Measurements from ENCODE around the gene GRIN2B.

Gene GRIN2B

GRCh38 chr12:13981296-13981962, at the start of gene GRIN2B:
Gene GRIN2B (minus strand): TSS chr12:13981602. CDS start chr12:13866208, 115,394 bp downstream.
- no peak for DNase-seq (ENCODE audit: low read depth)

DNA sequence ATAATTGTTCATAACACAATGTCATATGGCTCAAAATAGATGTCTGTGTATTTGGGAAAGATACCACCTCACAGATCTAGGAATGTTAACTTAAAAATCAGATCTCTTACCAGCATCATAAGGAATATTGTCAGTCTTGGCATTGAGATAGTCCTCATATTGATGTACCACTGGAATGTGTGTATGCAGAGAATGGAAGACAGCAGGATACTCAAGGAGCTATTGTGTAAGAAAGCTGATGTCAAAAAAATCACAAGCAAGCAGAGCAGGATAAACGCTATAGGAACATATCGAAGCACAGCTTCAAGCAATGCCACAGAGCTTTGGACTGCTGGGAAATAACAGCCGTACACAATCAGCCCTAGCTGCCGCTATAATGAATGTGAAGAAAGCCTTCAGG, 45.1 kb upstream of the GRIN2B start:
- DNase-seq (ENCODE audit: low read depth), result no peak

GRCh38 chr12:14024591-14024990, 43.2 kb upstream of the GRIN2B start:
- no peak for DNase-seq (ENCODE audit: low read depth)

DNA sequence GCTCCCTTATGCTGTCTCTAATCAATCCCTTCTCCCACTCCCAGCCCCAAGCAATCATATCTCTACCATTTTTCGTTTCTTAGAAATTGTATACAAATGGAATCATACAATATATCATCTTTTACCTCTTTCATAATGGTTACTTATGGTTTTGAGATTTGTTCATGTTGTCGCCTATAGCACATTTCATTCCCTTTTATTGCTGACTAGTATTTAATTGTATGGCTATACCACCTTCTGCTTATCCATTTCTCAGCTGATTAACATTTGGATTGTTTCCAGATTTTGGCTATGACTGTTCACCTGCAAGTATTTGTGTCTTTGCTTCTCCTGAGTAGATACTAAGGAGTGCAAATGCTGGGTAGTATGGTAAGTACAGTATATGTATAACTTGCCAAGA, 36.7 kb upstream of the GRIN2B start:
- DNase-seq (ENCODE audit: low read depth), result no peak

DNA sequence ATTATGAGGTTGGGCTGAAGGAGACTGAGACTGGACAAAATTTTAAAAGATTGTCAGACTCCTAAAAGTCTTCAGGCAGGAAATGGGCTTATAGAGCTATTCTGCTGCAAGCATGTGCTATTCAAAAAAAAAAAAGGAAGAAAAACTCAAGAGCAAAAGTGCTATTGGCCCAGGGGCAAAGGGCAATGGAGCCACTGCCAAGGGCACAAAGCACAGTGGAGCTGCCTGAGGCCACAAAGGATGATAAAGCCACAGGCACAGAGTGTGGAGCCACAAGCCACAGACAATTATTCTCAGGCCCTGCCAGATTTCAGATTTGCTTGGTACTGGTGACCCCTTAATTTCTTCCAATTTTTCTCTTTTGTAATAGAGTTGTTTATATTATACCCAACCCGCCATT, 29.6 kb upstream of the GRIN2B start:
- no peak for DNase-seq (ENCODE audit: low read depth)

DNA sequence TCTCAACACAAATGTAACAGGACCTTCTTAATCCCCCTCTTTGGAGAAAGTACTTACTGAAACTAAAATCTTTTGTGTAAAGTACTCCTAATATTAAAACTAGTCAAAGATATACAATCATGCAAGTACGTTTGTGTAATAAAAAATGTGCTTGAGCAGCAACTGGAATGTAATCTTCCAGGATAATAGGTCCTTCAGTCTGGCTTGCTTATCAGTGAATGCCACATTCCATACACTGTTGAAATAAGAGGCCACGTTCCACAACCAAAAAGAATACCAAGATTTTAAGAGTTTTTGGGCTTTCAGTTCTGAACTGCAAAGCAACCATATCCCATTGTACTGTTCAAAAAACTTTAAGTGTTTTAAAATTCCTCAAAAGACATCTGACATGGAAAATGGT, 26.2 kb upstream of the GRIN2B start:
- DNase-seq (ENCODE audit: low read depth), result no peak

DNA sequence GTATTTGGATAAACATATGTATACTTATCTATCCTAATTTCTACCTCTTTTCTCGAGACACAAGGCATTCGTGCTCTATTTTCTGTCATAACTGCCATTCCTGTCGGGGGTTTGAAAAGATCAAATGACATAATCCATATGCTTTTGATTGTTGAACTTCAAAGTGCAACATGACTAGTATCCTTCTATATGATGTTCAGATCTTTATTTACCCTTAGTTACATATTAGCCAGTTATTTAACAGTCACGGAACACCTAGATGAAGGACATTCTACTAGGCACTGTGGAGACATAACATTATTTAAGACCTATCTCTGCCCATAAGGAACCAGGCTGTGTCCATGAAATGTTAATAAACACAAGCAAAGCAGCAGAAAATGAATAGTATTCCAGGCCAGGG, 11.2 kb upstream of the GRIN2B start:
- DNase-seq (ENCODE audit: low read depth), result no peak

- no peak for DNase-seq (ENCODE audit: low read depth)
Observed at GRCh38 chr12:13992106-13992505, 10.7 kb upstream of the GRIN2B start.

GRCh38 chr12:13986031-13986430, 4.6 kb upstream of the GRIN2B start:
- no peak for DNase-seq (ENCODE audit: low read depth)

- DNase-seq (ENCODE audit: low read depth), result no peak
Observed at GRCh38 chr12:13981990-13982389, 588 bp upstream of the GRIN2B start.

DNA sequence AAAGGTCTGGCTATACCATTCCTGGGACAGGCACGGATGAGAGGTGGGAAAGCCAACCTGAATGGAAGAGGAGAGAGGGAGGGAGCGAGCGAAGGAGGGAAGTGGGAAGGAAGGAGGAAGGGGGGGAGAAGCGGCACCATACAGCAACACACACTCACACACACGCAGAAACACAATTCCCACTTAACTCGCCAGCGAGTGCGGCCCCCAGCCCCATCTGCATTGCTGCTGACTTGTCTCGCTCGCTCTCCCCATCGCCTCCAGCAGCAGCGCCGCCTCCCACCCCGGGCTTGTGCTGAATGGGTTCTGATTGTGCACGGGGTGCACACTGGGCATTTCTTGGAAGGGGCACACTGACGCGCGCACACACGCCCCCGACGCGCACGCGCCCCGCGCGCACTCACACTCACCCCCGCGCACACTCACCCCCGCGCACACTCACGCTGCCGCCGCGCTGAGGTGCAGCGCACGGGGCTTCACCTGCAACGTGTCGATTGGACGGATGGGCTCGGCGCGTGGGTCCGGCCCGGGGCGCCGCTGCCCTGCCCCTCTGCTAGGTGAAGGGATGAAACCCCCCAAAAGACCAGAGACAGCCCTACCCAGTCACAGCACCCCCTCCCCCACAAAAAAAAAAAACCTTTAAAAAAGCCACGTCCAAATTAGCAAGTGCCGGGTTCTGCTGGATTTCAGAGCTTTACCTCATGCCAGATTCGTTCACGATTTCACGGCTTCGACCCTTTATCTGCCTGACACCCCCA, 685 bp downstream of the GRIN2B start:
- no peak for DNase-seq (ENCODE audit: low read depth)

DNA sequence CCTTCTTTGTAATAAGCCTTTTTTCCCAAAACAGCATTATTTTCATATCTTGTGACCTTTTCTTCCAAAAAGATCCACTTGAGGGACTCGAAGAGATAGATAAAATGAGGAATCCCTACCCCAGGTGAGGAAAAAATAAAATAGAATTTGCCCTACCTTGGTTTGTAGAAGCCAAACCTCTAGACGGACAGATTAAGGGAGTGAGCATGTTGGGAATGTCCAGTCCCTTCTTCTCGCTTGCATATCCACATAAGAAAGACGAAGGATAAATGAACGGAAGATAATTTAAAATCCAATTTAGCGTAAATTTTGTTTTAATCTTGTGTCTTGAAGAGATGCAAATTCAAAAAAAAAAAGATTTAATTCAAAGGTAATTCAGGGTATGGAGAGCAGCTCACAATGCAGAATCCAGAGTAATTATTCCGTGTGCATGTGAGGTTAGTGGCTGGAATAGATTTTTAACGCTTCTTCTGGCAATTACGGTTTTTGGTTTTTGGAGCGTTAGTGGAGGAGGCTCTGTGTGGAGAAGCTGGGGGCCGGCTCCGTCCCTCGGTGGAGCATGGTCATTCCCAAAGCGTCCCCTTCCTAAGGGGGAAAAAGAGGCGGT, 1.5 kb downstream of the GRIN2B start:
- DNase-seq (ENCODE audit: low read depth), result no peak

DNA sequence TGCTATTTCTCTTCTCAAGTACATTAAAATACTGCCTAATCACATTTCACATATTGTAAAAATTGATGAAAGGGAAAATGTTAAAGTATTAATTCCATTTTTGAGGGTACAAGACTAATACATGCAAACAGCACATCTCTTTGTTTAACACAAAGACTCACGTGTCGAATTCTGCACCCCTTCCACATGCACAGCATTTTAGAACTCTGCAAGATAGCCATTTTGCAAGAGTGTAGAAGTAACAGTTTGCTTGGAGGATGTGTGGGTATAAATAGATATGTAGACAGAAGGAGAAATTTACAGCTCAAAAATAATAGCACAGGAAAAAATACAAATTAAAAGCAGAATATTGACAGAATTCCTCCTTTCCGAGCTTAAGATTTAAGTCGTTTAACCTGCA, 2.5 kb downstream of the GRIN2B start:
- no peak for DNase-seq (ENCODE audit: low read depth)

DNA sequence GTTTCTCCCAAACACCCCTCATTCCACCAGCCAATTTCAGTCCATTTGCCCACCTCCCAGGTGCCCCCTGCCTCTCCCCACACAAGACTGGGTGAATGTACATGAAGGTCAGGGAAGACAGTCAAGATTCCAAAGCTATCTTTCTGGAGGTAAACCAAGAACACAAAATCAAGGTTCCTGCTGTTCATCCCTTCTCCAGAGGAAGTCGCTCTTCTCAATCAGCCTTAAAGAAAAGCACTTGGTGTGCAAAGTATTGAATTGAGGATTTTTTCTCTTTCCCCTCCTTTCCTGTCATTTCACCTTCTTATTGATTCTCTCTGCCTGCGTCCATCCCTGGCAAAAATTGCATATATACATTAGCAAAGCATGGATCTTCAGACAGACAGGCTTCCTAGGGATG, 4.5 kb downstream of the GRIN2B start:
- no peak for DNase-seq (ENCODE audit: low read depth)

- DNase-seq (ENCODE audit: low read depth), result no peak
Observed at GRCh38 chr12:13976028-13976584, 5.3 kb downstream of the GRIN2B start.

DNA sequence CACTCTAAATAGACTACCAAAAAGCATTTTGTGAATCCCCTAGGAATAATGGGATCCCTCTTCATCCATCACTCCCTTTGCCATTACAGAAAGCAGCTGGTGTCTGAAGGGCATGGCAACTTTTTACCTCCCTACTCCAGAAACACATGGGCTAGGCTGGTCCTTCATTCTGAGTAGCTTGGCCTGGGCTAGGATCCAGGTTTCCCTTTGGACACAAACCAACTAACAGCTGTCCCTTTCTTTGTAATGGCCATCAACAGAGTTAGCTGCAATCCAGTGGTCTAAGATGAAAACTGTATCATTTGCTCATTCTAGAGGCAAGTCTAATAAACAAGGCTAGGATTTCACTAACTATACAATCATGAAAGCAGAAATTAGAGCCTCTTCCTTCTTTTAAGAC, 7.4 kb downstream of the GRIN2B start:
- no peak for DNase-seq (ENCODE audit: low read depth)

DNA sequence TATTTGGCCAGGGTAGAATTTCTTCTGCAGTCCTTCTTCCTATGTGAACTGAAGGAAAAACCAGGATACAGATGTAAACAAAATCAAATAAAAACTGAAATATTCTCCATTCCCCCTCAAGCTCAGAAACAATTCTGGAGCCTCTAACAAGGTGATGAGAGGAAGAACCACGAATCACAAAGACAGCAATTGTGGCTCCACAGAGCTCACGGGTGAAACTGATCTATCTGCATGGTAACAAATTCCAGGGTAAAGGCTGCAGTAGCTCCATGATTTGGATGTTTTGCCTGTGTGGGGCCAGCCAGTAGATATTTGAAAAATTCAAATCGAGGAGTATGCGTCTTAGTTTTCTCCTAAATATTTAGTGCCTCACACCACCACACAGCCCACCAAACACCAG, 10.6 kb downstream of the GRIN2B start:
- no peak for DNase-seq (ENCODE audit: low read depth)

DNA sequence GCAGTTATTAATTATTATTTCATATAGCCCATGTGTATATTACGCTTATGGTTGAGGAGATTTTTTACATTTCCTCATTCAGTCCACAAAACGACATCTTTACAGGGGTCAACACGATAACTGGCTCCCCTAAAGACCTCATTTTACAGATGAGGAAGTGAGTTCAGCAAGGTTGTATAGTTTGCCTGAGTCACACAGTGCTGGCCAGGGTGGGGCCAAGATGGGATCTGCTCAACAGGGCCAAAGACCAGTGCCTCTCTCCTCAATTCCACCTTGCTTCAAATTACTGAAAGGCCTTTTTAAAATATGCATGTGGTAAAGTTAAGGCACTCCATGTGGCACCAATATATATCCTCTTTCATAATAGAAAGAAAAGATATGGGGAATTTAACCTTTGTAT, 13.1 kb downstream of the GRIN2B start:
- DNase-seq (ENCODE audit: low read depth), result no peak

- DNase-seq (ENCODE audit: low read depth), result no peak
Observed at GRCh38 chr12:13964666-13965065, 16.7 kb downstream of the GRIN2B start.

DNA sequence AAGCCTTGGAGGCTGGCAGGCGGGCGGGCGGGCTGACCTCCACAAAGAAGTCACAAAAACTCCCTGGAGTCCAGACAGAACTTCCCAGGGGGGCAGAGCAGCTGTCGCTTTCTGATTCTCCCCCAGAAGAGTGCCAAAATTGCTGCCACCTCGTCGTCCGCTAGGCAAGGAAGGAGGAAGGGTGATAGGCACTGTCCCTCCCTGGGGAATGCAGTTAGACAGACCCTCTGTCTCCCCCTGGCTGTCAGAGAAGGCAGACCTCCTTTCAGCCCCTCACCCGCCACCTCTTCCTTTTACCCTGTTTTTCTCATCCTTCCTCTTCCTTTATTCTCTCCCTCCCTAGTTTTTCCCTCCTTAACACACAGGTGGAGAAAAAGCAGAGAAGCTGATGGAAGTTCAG, 18.7 kb downstream of the GRIN2B start:
- no peak for DNase-seq (ENCODE audit: low read depth)

GRCh38 chr12:13961971-13962370, 19.4 kb downstream of the GRIN2B start:
- DNase-seq (ENCODE audit: low read depth), result no peak

DNA sequence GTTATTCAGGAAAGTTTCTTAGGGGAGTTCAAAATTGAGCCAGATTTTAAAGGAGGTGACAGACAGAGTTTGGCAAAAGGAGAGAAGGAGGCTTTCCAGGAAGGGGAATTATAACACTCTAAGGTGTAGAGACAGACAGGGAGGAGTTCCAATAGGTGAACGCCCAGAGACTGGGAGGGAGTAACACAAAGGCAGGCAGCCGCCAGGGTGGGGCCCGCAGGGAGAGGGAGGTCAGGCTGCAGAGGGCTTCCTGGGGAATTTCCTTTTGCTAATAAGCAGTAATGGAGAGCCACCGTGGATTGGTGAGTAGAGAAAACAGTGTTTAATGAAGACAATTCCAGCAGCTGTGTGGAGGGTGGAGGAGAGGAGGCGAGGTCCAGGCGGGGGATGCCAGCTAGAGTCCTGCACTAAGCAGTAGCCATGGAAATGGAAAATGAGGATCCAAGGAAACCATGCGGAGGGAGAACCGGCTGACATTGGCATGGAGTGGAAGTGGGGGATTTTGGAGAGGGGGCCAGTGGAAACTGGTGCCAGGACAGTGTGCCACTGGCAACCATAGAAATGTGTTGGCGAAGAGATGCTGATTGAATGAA, 22.2 kb downstream of the GRIN2B start:
- DNase-seq (ENCODE audit: low read depth), result no peak

DNA sequence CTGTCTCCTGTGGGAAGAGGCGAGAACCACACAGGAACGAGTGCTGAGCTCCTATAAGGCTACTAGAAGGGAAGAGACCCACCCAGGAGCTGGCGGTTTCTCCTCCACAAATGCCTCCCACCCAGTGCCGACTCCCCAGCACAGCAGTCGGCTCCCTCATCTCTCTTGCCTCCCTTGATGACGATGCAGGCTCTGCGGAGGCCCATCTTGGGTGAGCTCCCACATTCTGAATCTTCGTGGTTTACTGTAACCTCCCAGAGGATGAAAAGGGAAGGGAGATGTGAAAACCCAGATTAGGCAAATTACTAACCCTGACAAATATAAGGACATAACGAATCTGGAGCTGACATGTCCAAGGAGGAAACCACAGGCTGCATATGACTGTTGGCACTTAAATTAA, 23.8 kb downstream of the GRIN2B start:
- DNase-seq (ENCODE audit: low read depth), result no peak

Measured in T-helper 22 cell (primary cell).